GM12878 (cell line): ENCODE results near the gene PKD1. TPM values are rescaled to one million over a fixed set of nuclear protein-coding genes. Genes with fewer than 3 reads are reported as not detected.
"Not testable (repeated sequence)": the region's sequence is repeated elsewhere in the genome, so short reads cannot be mapped to it uniquely, and the experiment has no call there.

Experiments
- ATAC-seq: fragments of 200-7000 bp; cut with Tn5 transposase; 3 replicates; pipeline ENCODE4 v1.9.1; 2020; ENCODE audit warnings: mild to moderate bottlenecking, moderate library complexity
- BruUV-seq: library from RNA; stranded (reverse); fragments of 400-500 nt; replicated peaks from 2 replicates; lab custom pipeline; 2021; lab: Mats Ljungman, UMichigan
- CTCF ChIA-PET: fragments of 300-600 bp; sonication (Branson Sonifier 250); formaldehyde crosslinking; extraction: SDS; loops from one replicate; lab custom pipeline; 2021; ENCODE audit warnings: inconsistent platforms; lab: Yijun Ruan, JAX
- POLR2A ChIA-PET: fragments of 350-600 bp; formaldehyde crosslinking; extraction: SDS; loops from one replicate; lab custom pipeline; 2021; ENCODE audit warnings: inconsistent platforms; lab: Charles Lee
- RAD21 ChIA-PET: fragments of 300-600 bp; sonication (Branson Sonifier 250); formaldehyde crosslinking; loops from one replicate; lab custom pipeline; 2023; ENCODE audit warnings: antibody characterized with exemption; ENCODE audit not compliant: unreplicated experiment; lab: Charles Lee
- SMC1A ChIA-PET: fragments of 300-600 bp; sonication (Branson Sonifier 250); formaldehyde crosslinking; loops from one replicate; lab custom pipeline; 2023; ENCODE audit not compliant: unreplicated experiment, uncharacterized antibody; lab: Charles Lee
- DNase-seq: peaks from one replicate; pipeline ENCODE4 v3.0.0-alpha.2; 2011; ENCODE audit warnings: low read depth, low spot score
- FAIRE-seq: peaks from 3 replicates; lab custom pipeline; 2011; peaks lifted over from hg19 to GRCh38; lab: Jason Lieb, UNC
- H2AFZ ChIP-seq: 2 replicates; pipeline ENCODE4 v1.6.0; 2011; ENCODE audit warnings: low read depth, low read length, control low read depth; ENCODE audit not compliant: control insufficient read depth
- H3K27ac ChIP-seq: 2 replicates; pipeline ENCODE4 v1.5.1; 2011; ENCODE audit warnings: control low read depth; ENCODE audit not compliant: control insufficient read depth, insufficient read depth
- H3K27me3 ChIP-seq, 2 experiments: replicated peaks in 1 of 2; 2 replicates each; pipeline versions ENCODE4 v1.6.0 to v1.6.1; 2011; ENCODE audit warnings: low read length in 1 of 2; ENCODE audit not compliant: control insufficient read depth in 2 of 2, insufficient read depth in 2 of 2
- H3K36me3 ChIP-seq, 2 experiments: 2 replicates each; pipeline ENCODE4 v1.5.1; 2011; ENCODE audit warnings: low read length in 1 of 2; ENCODE audit not compliant: control insufficient read depth in 2 of 2, insufficient read depth in 2 of 2
- H3K4me1 ChIP-seq: 2 replicates; pipeline ENCODE4 v1.6.1; 2011; ENCODE audit warnings: mild to moderate bottlenecking, low read length, moderate library complexity, mixed read lengths; ENCODE audit not compliant: control insufficient read depth, insufficient read depth
- H3K4me2 ChIP-seq: 2 replicates; pipeline ENCODE4 v1.6.0; 2011; ENCODE audit warnings: control low read depth; ENCODE audit not compliant: control insufficient read depth, insufficient read depth
- H3K4me3 ChIP-seq: fragments of 200-600 bp; sonication (generic); 2 replicates; pipeline ENCODE4 v1.5.1; 2016
- H3K79me2 ChIP-seq: 2 replicates; pipeline ENCODE4 v1.6.0; 2011; ENCODE audit warnings: low read length; ENCODE audit not compliant: control insufficient read depth, insufficient read depth
- H3K9ac ChIP-seq: 2 replicates; pipeline ENCODE4 v1.8.0; 2011; ENCODE audit warnings: low read length, control low read depth, mixed read lengths; ENCODE audit not compliant: control insufficient read depth, insufficient read depth
- H3K9me3 ChIP-seq: replicated peaks from 3 replicates; pipeline ENCODE4 v1.5.1; 2011; ENCODE audit warnings: mild to moderate bottlenecking, low read length; ENCODE audit not compliant: control insufficient read depth, insufficient read depth
- H4K20me1 ChIP-seq: 2 replicates; pipeline ENCODE4 v1.6.0; 2011; ENCODE audit not compliant: control insufficient read depth, insufficient read depth
- WGBS: methylation state at CpG from one replicate; pipeline ENCODE4 v1.1.6; 2016; ENCODE audit warnings: low lambda C conversion rate; ENCODE audit not compliant: insufficient replicate concordance, insufficient coverage; ENCODE audit errors: missing lambda C conversion rate; 5-methylcytosine and 5-hydroxymethylcytosine counted together
- in situ Hi-C: fragments of 300-500 bp; cut with MboI; formaldehyde crosslinking; loops from 9 replicates; pipeline ENCODE4 v1.14.3; 2018; ENCODE audit warnings: mixed read lengths
- intact Hi-C: fragments of 100-400 bp; cut with micrococcal nuclease; formaldehyde crosslinking; loops from one replicate; pipeline ENCODE4 v1.14.2; 2022; ENCODE audit not compliant: unreplicated experiment
- polyA plus RNA-seq, 11 experiments: library from polyadenylated mRNA; depleted of rRNA in 4 of 11; unstranded in 6 of 11; stranded (reverse) in 5 of 11; fragments of >200 nt; fragmentation: Nextera tagmentation in 4 of 11; fragmentation: Illumina TruSeq in 1 of 11; extraction: Ambion mirVana in 4 of 11; extraction: Trizol in 1 of 11; gene quantifications; 1 replicate in 1 of 11; 2 replicates in 10 of 11; pipeline versions ENCODE4 v1.2.1 to v1.2.3, GENCODE V29; 2011 to 2016; ENCODE audit warnings: inconsistent platforms in 2 of 11, missing spikeins in 2 of 11, low read depth in 1 of 11
- total RNA-seq, 4 experiments: library from RNA; depleted of rRNA in 3 of 4; stranded (reverse); fragments of >200 nt in 3 of 4; fragmentation: Illumina TruSeq in 1 of 4; extraction: Trizol in 1 of 4; gene quantifications; 2 replicates each; pipeline versions ENCODE4 v1.2.1 to v1.2.3, GENCODE V29; 2013 to 2021

The PKD1 gene
- total and polyA plus RNA-seq, 10 of the 15 experiments (the other 5 are each of a cell fraction or from before 2014, with no cell fraction given) = 0.11 to 62.0 (median 6.1) TPM

DNA sequence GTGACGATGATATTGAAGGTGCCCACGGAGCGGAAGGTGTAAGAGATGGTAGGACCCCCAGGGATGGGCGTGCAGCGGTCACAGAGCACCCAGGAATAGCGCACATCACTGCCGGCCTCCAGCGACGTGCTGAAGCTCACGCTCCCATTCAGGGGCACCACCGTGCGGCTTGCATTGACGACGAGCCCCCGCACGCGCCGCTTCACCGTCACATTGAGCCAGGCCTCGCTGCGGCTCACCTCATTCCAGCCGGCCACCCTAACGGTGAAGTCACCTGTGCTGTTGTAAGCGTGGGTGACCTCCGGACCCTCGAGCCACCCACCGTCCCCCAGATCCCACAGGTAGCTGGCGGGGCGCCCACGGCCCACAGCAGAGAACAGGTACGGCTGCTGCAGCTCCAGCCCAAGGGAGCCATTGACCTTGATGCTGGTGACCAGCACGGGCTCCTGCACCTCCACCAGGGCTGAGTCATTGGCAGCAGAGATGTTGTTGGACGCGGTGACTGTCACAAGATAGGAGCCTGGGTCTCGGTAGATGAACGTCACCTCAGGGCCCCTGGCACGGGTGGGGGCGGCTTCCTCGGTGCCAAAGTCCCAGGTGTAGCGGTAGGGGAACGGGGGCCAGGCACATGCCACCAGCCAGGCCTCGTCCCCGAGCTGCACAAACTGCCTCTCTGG is 25.2 kb downstream of the PKD1 start:
- BruUV-seq = TSS peak; percentile 54
- H2AFZ ChIP-seq, intact Hi-C loops, RAD21 ChIA-PET, CTCF ChIA-PET, H3K27ac ChIP-seq, FAIRE-seq, H3K9me3 ChIP-seq, H3K4me2 ChIP-seq, H3K4me1 ChIP-seq, H3K27me3 ChIP-seq, H3K9ac ChIP-seq, POLR2A ChIA-PET, H3K4me3 ChIP-seq, DNase-seq, in situ Hi-C loops, SMC1A ChIA-PET, H3K79me2 ChIP-seq, H3K36me3 ChIP-seq, H4K20me1 ChIP-seq, ATAC-seq: not testable (repeated sequence)
- 98% methylated on average over 36 of the region's 43 CpGs for WGBS

DNA sequence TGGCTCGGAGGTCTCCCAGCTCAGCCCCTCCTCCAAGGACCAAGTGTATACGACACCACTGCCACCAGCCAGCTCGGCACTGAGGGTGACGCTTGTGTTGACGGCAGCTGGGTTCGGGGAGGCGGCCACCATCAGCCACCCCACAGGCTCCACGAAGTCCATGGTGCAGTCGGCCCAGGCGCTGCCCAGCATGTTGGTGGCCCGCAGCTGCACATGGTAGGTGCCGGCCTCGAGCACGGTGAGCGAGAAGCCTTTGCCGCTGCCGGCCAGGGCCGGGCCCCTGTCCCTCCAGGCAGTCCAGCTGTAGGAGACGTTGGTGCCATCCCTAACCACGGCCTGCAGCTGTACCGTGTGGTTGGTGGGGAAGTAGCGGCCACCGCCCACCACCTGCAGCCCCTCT is 25.8 kb downstream of the PKD1 start:
- H3K36me3 ChIP-seq, H2AFZ ChIP-seq, POLR2A ChIA-PET, H3K9me3 ChIP-seq, H3K27ac ChIP-seq, H3K79me2 ChIP-seq, DNase-seq, SMC1A ChIA-PET, H3K4me2 ChIP-seq, in situ Hi-C loops, RAD21 ChIA-PET, H3K4me1 ChIP-seq, intact Hi-C loops, CTCF ChIA-PET, H4K20me1 ChIP-seq, BruUV-seq, ATAC-seq, H3K27me3 ChIP-seq, H3K4me3 ChIP-seq, FAIRE-seq, H3K9ac ChIP-seq: not testable (repeated sequence)
- WGBS = 95% methylated on average over 20 of the region's 23 CpGs

DNA sequence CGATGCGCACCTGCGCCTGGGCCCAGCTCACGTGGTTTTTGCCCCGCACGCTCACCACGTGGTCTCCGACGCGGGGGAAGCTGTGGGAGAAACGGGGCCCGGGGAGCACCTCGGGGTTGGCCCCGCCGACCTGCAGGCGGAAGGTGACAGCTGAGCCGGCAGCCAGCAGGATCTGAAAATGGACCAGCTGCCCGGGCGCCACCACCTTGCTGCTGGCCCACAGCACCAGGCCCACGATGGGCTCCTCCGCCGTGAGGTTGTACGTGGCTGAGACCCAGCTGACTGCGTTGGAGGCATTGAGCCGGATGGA is 26.5 kb downstream of the PKD1 start:
- CTCF ChIA-PET, H3K4me2 ChIP-seq, H2AFZ ChIP-seq, RAD21 ChIA-PET, H3K4me3 ChIP-seq, POLR2A ChIA-PET, intact Hi-C loops, DNase-seq, H3K9ac ChIP-seq, FAIRE-seq, H3K9me3 ChIP-seq, ATAC-seq, H4K20me1 ChIP-seq, H3K79me2 ChIP-seq, H3K27ac ChIP-seq, in situ Hi-C loops, H3K4me1 ChIP-seq, SMC1A ChIA-PET, BruUV-seq, H3K36me3 ChIP-seq, H3K27me3 ChIP-seq: not testable (repeated sequence)
- 96% methylated on average over 24 of the region's 25 CpGs for WGBS

DNA sequence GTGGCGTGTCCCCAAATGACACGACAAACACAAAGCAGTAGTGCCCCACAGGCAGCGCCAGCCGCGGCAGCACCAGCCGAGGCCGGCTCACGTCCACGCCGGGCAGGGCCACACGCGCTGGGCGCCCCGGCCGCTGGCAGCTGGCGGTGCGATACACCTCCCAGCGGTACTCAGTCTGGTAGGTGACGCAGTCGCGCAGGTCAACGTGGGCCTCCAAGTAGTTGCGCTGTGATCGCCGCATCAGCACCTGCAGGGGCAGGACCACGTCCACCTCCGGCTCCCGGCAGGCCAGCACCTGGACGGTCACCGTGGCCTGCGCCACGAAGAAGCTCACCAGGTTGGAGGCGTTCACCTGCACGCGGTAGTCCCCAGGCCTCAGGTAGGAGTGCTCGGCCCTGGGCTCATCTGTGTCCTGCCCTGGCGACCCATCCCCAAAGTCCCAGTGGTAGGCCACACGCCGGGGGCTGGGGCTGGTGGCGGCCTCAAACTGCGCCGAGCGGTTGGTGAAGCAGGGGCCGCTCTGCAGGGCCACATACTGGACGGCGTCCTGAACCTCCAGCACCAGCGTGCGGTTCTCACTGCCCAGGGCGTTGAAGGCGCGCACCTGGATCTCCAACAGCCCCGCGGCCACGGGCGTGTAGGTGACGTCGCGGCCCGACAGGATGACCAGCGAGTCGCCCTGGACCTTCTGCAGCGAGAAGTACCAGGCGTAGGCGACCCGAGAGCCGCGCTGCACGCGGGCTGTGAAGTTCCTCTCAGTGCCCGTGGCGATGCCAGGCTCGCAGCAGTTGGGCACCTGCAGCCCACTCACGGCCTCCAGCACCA is 27.0 kb downstream of the PKD1 start:
- H3K27me3 ChIP-seq, H3K9ac ChIP-seq, H3K79me2 ChIP-seq, H3K4me3 ChIP-seq, in situ Hi-C loops, DNase-seq, POLR2A ChIA-PET, FAIRE-seq, ATAC-seq, H3K4me2 ChIP-seq, BruUV-seq, H3K4me1 ChIP-seq, H3K27ac ChIP-seq, H3K9me3 ChIP-seq, CTCF ChIA-PET, H3K36me3 ChIP-seq, SMC1A ChIA-PET, H2AFZ ChIP-seq, H4K20me1 ChIP-seq, intact Hi-C loops, RAD21 ChIA-PET: not testable (repeated sequence)
- WGBS = 97% methylated on average over 41 of the region's 73 CpGs
